Cerebellar nuclear complex (tissue), 1 donor: ENCODE measurements around the gene FAT1.

Experiments used
- DNase-seq, 2 experiments: peaks; one replicate each; lab custom pipeline; 2025; lab: John Stamatoyannopoulos, UW

FAT1 gene

DNA sequence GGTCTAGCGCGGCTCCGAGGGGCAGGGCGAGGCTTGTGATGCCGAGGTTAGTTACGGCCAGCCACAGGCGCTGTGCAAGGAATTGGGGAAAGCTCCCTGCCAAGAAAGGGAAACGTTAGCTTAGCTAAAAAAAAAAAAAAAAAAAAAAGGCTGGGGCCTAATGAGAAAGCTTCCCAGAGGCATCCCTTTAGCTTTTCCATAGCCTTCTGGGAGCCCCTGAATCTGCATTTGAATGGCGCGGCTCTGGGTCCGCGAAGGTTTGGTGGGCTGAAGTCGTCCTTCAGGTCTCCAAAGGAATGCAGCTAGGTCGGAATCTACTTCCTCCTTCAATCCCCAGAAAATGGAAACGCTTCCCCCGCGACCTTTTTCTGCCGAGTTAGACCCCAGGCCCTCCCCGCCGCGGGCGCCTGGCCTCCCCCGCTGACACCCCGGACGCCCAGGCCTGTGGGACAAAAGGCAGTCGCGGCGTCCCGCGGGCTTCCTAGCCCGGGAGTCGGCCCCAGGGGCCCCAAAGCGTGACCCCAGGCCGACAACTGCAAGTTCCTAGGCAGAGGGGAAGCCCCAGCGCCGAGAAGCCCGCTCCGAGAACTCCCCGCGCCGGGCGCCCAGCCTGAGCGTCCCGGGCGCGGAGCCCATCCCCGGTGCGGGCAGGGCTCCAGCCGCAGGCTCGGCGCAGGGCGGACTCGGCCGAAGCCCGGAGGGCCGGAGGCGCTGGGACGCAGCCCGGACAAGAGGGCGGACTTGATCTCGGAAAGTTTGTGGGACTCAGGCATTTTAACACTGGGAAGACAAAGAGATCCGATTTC lies 605 bp upstream of the FAT1 start:
- DNase-seq, result no peak

DNA sequence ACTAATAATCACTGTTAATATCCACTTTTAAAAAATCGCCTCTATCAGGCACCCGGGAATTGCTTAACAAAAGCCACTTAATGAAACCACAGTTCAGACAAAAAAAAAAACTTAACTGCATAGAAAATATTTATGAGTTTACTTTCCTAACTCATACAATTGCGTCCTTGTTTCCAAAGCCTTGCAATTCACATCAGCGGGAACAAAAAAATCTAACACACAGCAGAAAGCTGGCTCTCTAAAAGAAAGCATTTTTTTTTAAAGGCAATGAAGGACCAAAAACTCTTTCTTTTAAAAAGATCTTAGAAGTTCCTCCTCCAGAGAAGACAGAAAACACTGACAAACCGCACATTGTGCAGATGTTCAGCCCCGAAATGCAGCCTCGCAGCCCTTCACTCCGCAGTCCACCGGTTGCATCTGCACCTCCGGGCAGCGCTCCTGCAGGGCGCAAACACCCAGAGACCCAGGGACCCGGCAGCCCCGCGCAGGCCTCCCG lies 812 bp downstream of the FAT1 start:
- no peak for DNase-seq

GRCh38 chr4:186719925-186720694 lies 3.5 kb downstream of the FAT1 start:
- no peak for DNase-seq

GRCh38 chr4:186717556-186717955 lies 6.1 kb downstream of the FAT1 start:
- no peak for DNase-seq

DNA sequence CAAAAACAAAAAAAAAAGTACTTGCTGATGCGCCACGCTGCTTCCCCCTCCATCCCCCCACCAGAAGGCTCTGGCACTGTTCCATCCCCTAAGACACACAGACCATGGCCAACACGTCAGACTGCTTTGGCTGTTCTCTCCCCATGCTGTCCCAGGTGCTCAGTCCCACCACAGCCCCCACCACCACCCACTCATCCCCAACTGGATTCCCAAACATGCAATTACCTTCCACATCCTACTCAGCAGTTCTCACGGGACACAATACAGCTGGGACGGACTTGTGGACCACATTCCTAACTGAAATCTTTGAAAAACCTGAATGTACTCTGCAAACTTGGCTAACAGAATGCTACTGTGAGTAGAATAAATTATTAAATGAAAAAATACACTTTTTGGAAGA lies 8.6 kb downstream of the FAT1 start:
- no peak for DNase-seq

DNA sequence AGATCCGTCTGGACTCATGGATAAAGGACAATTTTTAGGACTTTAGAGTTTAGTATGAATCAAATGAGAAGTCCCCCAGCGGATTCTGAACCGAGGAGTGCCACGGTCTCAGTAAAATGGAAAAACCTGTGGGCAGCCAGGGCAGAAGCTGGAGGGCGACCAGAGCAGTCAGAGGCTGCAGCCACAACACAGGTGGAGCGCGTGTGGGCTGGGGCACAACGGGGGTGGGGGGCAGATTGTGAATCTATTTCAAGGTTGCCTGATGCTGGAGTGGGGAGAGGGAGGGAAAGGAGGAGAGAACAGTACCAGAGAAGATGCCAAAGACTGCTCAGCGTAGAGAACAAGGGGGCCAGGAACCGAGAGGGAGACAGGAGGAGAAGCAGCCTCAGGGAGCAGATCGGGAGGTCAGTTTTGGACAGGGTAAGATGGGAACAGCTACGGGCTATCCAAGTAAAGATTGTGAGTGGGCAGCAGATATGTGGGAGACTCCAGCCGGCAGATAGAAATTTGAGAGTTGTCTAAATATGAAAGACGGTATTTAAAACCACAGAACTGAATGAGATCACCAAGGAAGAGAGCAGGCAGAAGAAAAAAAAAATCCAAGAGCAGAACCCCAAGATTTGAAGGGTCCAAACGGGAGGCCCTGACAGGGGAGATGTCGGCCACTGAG lies 9.5 kb downstream of the FAT1 start:
- no peak for DNase-seq

GRCh38 chr4:186712690-186713089 lies 11.0 kb downstream of the FAT1 start:
- no peak for DNase-seq

- DNase-seq, result no peak
Measured at GRCh38 chr4:186710521-186711119, 13.0 kb downstream of the FAT1 start.

DNA sequence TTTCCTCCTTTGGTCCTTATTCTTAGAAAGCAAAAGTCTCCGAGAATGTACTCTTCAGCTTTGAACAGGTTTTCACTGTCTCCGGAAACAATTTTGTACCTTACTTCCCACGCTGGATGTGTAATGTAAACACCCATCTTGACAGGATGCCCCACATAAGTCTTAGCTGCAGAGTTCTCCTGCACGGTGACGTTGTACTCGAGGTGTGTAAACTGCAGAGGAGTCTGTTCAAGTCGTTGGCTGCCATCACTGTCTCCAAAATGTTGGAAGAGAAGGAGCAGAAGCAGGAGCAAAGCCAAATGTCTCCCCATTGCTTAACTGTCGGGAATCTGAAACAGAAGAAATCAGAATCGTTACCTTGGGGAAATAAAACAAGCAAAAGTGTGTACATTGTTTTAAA lies 14.1 kb downstream of the FAT1 start:
- DNase-seq, result no peak

DNA sequence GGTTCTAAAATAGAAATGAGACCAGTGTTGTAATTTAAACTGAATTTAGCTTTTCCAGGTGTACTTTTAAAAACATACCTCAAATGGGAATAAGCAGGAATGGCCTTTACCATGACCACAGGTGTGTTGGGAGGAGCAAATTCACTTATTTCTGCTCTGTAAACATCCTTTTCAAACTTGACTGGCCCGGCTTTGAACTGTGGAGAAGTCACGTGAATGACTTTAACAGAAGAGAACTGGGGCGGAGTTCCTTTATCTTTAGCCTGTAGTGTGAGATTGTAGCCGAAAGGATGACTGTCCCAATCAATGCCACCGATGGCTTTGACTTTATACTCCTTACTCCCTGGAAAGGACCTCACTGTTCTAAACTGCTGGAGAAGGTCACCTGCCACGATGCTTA lies 15.1 kb downstream of the FAT1 start:
- no peak for DNase-seq

GRCh38 chr4:186707996-186708395 lies 15.7 kb downstream of the FAT1 start:
- no peak for DNase-seq

GRCh38 chr4:186707574-186707973 lies 16.1 kb downstream of the FAT1 start:
- no peak for DNase-seq

DNA sequence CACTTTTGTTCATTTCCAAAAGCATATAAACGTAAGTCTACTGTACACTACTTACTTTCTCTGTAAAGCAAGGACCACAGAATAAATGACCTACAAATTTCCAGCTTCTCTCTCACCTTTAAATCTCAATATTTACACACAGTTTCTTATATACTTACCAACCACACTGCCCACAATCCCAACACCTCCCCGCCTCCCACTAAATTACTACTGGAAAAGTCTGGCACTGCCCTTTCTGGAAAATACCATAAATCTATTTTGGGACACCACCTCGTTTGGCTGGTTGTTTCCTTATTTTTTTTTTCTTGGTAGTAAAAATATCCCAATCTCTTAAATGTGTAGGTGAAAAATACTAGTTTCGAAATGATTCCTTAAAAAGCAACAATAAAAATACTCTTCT lies 19.6 kb downstream of the FAT1 start:
- no peak for DNase-seq

GRCh38 chr4:186703510-186703909 lies 20.1 kb downstream of the FAT1 start:
- no peak for DNase-seq

- no peak for DNase-seq
Measured at GRCh38 chr4:186702940-186703339, 20.7 kb downstream of the FAT1 start.

DNA sequence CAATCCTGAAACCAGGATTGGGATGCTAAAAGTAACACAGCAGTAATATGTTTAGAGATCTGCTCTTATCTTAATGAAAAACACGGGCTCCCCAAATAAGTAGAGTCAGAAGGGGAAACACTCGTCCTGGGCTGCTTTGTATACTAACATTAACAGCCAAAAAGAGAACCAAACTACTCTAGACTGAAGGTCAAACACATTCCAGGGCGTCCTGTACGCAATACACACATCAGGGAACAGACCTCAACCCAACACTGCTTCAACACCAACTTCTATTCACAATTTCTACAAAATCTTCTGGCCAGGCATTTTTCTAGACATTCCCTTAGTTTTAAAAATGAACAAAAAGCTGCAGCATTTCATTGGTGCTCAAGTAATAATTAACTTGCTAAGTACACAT lies 21.4 kb downstream of the FAT1 start:
- DNase-seq, result no peak

- DNase-seq, result no peak
Measured at GRCh38 chr4:186701788-186702187, 21.9 kb downstream of the FAT1 start.

DNA sequence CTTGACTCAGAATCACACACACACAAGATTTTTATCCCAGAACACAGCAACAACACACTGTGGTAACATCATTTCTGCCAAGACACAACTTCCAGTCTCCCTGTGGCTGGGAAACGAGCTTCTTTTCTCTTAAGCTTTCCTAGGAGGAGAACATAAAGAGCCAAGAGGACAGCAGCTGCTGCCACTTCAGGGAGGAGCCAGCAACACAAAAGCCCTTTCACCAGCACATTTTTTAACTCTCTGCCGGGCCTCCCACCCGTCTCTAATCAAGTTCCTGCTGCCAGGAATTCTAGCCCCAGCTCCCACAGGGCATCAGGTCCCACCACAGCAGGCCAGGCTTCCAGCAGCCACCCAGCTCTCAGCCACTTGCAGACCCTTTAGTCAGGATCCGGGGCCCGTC lies 22.4 kb downstream of the FAT1 start:
- DNase-seq, result no peak

GRCh38 chr4:186700746-186701145 lies 22.9 kb downstream of the FAT1 start:
- DNase-seq, result no peak

- DNase-seq, result no peak
Measured at GRCh38 chr4:186699881-186700397, 23.7 kb downstream of the FAT1 start.

DNA sequence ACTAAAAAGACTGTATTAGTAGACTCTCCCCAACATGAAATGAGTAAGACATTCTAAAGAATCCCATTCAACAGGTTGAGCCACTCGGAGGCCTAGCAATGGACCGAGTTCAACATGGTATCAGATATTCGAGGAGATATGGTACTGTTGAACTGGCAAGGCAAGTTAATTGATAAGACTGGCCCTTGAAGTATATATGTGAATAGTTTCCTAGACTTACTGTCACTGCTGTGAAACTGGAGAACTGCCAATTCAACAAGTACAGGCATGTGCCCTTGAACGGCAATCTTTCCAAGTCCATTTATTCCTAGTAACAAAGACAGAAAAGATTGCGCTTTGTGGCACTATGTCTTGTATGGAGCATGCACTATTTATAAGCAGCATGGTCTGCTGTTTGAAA lies 24.4 kb downstream of the FAT1 start:
- DNase-seq, result no peak

DNA sequence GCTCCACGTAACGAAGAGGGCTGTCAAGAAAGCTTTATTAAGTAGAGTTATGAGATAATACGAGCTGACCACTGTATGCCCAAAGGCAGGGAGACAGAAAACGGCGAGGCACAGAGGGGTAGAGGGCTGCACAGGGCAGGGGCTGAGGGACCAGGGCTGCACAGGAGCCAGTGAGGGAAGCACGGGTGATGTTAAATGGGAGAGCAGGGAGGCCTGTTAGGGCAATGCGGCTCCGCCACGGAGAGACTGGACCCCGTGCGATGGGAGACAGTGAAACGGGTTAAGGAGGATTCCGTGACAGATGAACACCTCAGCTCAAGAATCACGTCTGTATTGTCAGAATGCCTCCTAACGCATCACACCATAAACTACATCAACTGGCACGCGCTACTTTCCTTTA lies 25.1 kb downstream of the FAT1 start:
- DNase-seq, result no peak
